GM12872 (cell line): Measurements from ENCODE around the gene PALM.

ENCODE experiments used
- CTCF ChIP-seq: IDR thresholded peaks from 3 replicates; pipeline ENCODE4 v1.5.1; 2011; ENCODE audit warnings: low read depth, mild to moderate bottlenecking, low read length, moderate library complexity; ENCODE audit not compliant: insufficient read depth

PALM gene, protein sequence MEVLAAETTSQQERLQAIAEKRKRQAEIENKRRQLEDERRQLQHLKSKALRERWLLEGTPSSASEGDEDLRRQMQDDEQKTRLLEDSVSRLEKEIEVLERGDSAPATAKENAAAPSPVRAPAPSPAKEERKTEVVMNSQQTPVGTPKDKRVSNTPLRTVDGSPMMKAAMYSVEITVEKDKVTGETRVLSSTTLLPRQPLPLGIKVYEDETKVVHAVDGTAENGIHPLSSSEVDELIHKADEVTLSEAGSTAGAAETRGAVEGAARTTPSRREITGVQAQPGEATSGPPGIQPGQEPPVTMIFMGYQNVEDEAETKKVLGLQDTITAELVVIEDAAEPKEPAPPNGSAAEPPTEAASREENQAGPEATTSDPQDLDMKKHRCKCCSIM

DNA sequence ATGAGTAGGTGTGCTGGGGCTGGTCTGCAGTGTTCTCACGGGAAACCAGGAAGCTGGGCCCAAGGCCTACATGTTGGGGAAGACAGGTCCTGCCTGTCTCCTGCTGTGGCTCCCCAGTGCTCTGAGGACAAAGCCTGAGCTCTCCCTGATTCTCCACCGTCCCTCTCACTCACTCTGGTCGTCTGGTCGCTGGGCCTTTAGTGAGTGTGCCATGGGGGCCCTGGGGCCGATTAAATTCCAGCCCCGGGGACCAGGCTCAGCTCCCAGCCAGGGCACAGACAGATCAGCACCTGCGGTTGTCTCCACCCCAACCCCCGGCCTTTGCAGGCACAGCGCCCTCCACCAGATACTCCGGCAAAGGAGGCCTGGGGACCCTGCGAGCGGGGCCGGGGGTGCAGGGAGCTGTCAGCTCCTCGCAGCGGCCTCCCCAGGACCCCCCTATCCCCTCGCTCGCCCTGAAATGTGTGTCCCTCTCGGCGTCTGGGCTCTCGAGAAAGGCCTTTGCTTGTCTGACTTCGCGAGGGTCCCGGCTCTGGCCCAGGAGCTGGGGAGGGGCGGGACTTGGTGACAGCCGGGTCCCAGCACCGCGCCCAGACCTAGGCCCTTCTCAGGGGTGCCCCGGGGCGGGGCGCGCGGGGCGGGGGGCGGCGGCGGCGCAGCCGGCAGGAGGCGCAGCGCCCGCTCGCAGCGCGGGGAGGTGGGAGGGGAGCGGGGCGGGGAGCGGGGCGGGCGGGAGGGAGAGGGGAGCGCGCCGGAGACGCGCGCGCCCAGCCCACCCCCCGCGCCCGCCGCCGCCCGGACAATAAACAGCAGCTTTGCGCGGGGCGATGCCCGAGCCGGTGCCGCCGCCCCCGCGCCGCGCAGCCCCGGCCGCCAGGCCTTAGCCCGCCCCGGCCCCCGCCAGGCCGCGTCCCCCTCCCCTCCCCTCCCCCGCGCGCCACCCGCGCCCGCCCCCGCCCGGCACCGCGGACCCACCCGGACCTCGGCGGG, at the start of gene PALM:
Gene PALM, plus strand, starts transcription at position 782 of the 990 bp plus-strand sequence. CDS start 212 bp downstream, outside the sequence.
- no peak for TF ChIP-seq CTCF

DNA sequence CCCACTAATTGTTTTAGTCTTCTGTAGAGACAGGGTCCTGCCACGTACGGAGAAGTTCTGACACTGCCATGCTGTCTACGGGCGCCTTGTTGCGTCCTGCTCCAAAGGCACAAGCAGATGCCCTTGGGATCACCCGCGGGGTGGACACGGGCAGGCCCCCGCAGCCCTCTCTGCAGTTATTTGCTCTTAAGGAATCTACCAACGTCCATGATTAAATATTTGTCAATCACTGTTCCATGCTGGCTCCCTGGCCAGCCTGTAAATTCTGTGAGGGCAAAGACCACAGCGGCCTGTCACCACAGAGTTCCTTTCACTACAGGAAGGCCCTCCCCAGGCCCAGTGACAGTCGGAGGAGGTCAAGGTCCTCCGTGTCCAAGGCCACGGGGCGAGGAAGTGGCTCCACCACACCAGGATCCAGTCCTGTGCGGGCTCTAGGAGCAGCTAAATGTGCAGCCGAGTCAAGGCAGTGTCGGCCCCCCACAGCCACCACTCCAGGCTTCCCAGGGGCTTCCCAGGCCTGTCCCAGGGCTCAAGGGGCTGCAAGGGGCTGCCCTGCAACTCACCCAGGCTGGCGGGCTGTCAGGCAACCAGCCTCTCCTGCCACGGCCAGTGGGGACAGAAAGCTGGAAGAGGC, 47.8 kb upstream of the PALM start:
- no peak for TF ChIP-seq CTCF

GRCh38 chr19:661427-662196, 47.1 kb upstream of the PALM start:
- TF ChIP-seq CTCF = no peak

GRCh38 chr19:662207-662961, 46.4 kb upstream of the PALM start:
- TF ChIP-seq CTCF = no peak

GRCh38 chr19:662962-663681, 45.6 kb upstream of the PALM start, which contains the start of gene RNF126:
Gene RNF126, minus strand, starts transcription at chr19:663214. Its CDS starts 93 bp downstream, at chr19:663121.
- TF ChIP-seq CTCF = no peak

DNA sequence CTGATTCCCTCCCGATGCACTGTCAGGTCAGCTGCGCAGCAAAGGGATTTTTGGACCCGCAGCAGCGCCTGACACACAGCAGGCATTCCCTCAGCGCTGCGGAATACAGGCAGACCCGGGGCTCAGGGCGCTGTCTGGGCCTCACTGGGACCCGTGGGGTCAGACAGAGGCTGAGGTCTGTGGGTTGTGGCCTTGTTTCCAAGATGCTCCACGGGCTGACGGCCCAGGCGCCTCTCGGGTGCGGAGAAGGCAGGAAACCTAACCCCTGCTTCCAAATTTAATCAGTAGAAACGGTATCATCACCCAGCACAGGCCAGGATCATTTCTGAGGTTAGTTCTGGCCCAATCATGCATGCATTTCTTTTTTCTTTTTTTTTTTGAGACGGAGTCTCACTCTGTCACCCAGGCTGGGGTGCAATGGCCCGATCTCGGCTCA, 45.0 kb upstream of the PALM start:
- no peak for TF ChIP-seq CTCF
